Activated effector memory CD4-positive, alpha-beta T cell treated with Interleukin-2 at 50 U/mL for 16 hours (primary cell): Measurements from ENCODE around the gene DCAF15.
"Not testable (repeated sequence)": the region's sequence is repeated elsewhere in the genome, so short reads cannot be mapped to it uniquely, and the experiment has no call there.

ENCODE experiments used
- DNase-seq: peaks from one replicate; pipeline ENCODE4 v3.0.0-alpha.2; 2020

DCAF15 gene

GRCh38 chr19:13959962-13960862 lies 7.9 kb downstream of the DCAF15 start:
- no peak for DNase-seq

GRCh38 chr19:13960863-13961784 lies 8.8 kb downstream of the DCAF15 start:
- no peak for DNase-seq

GRCh38 chr19:13961826-13962698 lies 9.8 kb downstream of the DCAF15 start:
- no peak for DNase-seq

- no peak for DNase-seq
Observed at GRCh38 chr19:13962699-13963602, 10.6 kb downstream of the DCAF15 start.

GRCh38 chr19:13963603-13964105 lies 11.3 kb downstream of the DCAF15 start:
- DNase-seq, result no peak

- DNase-seq, result no peak
Observed at GRCh38 chr19:13964776-13965175, 12.5 kb downstream of the DCAF15 start.

- DNase-seq, result no peak
Observed at GRCh38 chr19:13965377-13965896, 13.1 kb downstream of the DCAF15 start.

- DNase-seq, result no peak
Observed at GRCh38 chr19:13965926-13966683, 13.8 kb downstream of the DCAF15 start.

- no peak for DNase-seq
Observed at GRCh38 chr19:13966684-13967128, 14.4 kb downstream of the DCAF15 start.

GRCh38 chr19:13967206-13967605 lies 14.9 kb downstream of the DCAF15 start:
- not testable (repeated sequence) for DNase-seq

GRCh38 chr19:13968383-13968935 lies 16.1 kb downstream of the DCAF15 start:
- no peak for DNase-seq

GRCh38 chr19:13968999-13969398 lies 16.7 kb downstream of the DCAF15 start:
- DNase-seq, result no peak

GRCh38 chr19:13969897-13970296 lies 17.6 kb downstream of the DCAF15 start:
- DNase-seq, result no peak

GRCh38 chr19:13971868-13972267 lies 19.6 kb downstream of the DCAF15 start:
- DNase-seq, result not testable (repeated sequence)

GRCh38 chr19:13972368-13973155 lies 20.3 kb downstream of the DCAF15 start:
- no peak for DNase-seq

- DNase-seq, result not testable (repeated sequence)
Observed at GRCh38 chr19:13973479-13973878, 21.2 kb downstream of the DCAF15 start.

GRCh38 chr19:13974073-13974472 lies 21.8 kb downstream of the DCAF15 start:
- DNase-seq, result peak; percentile 15

GRCh38 chr19:13975870-13976269 lies 23.6 kb downstream of the DCAF15 start:
- no peak for DNase-seq

GRCh38 chr19:13976446-13976845 lies 24.1 kb downstream of the DCAF15 start:
- no peak for DNase-seq
